Choroid plexus epithelial cell (primary cell): ENCODE data around the gene THSD1.
"Not testable (repeated sequence)": the region's sequence is repeated elsewhere in the genome, so short reads cannot be mapped to it uniquely, and the experiment has no call there.

Experiments used
- DNase-seq: peaks from one replicate; pipeline ENCODE4 v3.0.0-alpha.2; 2010; ENCODE audit warnings: low read depth
- H3K4me3 ChIP-seq: 2 replicates; pipeline ENCODE4 v1.5.1; 2011; ENCODE audit warnings: low read depth, mild to moderate bottlenecking, control low read depth, low read length, moderate library complexity
- CTCF ChIP-seq: conservative IDR thresholded peaks from 2 replicates; pipeline ENCODE4 v1.5.1; 2011; ENCODE audit warnings: low read depth, mild to moderate bottlenecking, control low read depth, inconsistent platforms, low read length, moderate library complexity

THSD1 gene

DNA sequence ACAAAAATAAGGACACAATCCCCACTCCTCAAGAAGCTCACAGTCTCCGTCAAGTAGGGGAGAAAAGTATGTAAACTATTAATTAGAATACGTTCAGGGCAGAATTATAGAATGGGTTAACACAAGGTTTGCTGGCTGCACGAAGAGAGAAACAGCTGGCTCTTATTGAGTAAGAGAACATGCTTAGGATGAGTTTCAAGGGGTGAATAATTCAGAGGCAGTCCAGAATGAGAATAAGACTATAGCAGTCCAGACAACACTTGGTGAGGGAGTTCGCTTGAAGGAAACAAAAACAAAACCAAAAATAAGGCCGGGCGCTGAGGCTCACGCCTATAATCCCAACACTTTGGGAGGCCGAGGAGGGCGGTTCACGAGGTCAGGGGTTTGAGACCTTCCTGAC, 61.9 kb downstream of the THSD1 start:
- H3K4me3 ChIP-seq: no peak overlapping the region
- TF ChIP-seq CTCF: no peak
- DNase-seq: no peak

DNA sequence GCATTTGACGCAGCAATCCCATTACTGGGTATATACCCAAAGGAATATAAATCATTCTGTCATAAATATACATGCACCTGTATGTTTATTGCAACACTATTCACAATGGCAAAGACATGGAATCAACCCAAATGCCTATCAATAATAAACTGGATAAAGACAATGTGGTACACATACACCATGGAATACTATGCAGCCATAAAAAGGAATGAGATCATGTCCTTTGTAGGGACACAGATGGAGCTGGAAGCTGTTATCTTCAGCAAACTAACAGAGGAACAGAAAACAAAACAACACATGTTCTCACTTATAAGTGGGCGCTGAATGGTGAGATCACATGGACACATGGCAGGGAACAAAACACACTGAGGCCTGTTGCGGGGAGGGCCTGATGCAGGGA, 63.8 kb downstream of the THSD1 start:
- not testable (repeated sequence) for DNase-seq, H3K4me3 ChIP-seq

DNA sequence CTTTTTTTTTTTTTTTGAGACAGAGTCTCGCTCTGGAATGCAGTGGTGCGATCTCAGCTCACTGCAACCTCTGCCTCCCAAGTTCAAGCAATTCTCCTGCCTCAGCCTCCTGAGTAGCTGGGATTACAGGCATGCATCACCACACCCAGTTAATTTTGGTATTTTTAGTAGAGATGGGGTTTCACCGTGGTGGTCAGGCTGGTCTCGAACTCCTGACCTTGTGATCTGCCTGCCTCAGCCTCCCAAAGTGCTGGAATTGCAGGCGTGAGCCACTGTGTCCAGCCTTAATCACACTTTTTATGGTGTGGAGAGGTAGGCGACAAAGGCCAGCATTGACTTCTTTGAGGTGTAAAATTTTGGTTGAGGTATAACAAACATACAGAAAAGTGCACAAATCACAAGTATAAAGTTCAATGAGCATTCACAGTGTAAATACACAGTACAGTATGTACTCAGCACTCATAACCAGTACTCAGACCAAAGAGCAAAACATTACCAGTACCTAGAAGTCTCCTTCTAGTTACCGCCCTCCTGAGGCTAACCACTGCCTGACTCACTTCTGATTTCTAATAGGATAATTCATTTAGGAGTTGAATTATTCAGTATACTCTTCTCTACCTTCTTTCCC, 68.0 kb downstream of the THSD1 start:
- DNase-seq, H3K4me3 ChIP-seq: not testable (repeated sequence)

DNA sequence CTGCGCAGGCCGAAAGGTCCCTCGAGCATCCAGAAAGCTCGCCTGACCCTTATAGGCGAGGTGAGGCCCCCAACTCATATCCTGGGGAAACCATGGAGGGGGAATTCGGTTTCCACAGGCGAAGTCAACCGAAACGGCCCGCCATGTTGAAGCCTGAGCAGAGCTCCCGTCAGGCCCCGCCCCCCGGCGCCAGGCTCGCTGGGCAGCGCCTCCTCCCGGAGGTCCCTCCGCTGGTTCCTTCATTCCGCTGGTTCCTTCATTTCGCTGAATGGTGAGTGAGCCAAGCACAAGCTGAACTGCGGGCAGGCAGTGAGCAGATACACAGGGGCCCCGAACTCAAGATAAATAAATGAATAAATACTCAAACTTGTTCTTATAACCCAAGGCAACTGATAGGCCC, 71.9 kb downstream of the THSD1 start:
- H3K4me3 ChIP-seq, DNase-seq: not testable (repeated sequence)

DNA sequence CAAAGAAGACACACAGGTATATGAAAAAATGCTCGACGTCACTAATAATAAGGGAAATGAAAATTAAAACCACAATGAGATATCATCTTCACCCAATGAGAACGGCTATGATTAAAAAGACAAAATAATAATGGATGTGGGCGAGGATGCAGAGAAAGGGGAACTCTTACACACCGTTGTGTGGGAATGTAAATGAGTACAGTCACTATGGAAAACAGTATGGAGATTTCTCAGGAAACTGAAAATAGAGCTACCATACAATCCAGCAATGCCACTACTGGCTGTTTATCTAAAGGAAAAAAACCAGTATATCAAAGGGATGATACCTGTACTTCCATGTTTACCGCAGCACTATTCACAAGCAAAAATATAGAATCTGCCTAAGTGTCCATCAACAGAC, 74.1 kb downstream of the THSD1 start:
- H3K4me3 ChIP-seq, DNase-seq: not testable (repeated sequence)
